GM06990 (cell line): ENCODE measurements around the gene DOK4.

ENCODE experiments used
- DNase-seq: peaks from one replicate; pipeline ENCODE4 v3.0.0-alpha.2; 2011; ENCODE audit not compliant: insufficient read length; ENCODE audit errors: extremely low read depth
- H3K27me3 ChIP-seq: replicated peaks from 2 replicates; pipeline ENCODE4 v1.6.0; 2011; ENCODE audit warnings: low read length; ENCODE audit not compliant: control insufficient read depth, insufficient read depth
- H3K36me3 ChIP-seq: 2 replicates; pipeline ENCODE4 v1.5.1; 2011; ENCODE audit warnings: low read length; ENCODE audit not compliant: control insufficient read depth, insufficient read depth
- H3K4me3 ChIP-seq: replicated peaks from 2 replicates; pipeline ENCODE4 v1.5.1; 2011; ENCODE audit warnings: low read depth, mild to moderate bottlenecking, control low read depth, low read length
- CTCF ChIP-seq: IDR thresholded peaks from 2 replicates; pipeline ENCODE4 v1.5.1; 2011; ENCODE audit warnings: low read length, control low read depth, mild to moderate bottlenecking, inconsistent platforms; ENCODE audit not compliant: insufficient read depth, poor library complexity, severe bottlenecking

The DOK4 gene

GRCh38 chr16:57427307-57427706 is 59.0 kb downstream of the DOK4 start:
- TF ChIP-seq CTCF = no peak
- DNase-seq = no peak
- no peaks in the 10 kb centered on the region for H3K27me3 ChIP-seq
- H3K4me3 ChIP-seq = no peak overlapping the region
- peaks cover 18% of the 10 kb centered on the region for H3K36me3 ChIP-seq

DNA sequence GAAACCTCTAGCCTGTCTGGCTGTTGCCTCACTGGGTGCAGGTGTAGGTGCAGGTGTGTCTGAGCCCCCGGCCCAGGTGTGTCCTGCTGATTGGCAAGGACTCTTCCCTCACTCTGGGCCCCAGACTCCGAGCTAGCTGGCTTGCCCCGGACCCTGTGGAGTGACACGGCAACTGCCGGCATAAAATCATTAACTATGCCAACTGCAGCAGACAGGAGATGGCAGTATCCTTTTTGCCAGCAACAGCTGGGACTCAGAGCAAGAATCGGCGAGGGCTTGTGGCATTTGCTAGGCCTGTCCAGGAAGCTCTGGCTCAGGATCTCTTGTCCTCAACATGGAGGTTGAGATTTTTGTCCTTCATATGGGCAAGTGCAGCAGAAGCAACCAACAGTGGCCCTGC is 59.9 kb downstream of the DOK4 start:
- DNase-seq = no peak
- Histone ChIP-seq H3K27me3 (no peaks in the 10 kb centered on the region), H3K4me3 (no peak overlapping the region), H3K36me3 (peaks cover 15% of the 10 kb centered on the region)
- no peak for TF ChIP-seq CTCF

DNA sequence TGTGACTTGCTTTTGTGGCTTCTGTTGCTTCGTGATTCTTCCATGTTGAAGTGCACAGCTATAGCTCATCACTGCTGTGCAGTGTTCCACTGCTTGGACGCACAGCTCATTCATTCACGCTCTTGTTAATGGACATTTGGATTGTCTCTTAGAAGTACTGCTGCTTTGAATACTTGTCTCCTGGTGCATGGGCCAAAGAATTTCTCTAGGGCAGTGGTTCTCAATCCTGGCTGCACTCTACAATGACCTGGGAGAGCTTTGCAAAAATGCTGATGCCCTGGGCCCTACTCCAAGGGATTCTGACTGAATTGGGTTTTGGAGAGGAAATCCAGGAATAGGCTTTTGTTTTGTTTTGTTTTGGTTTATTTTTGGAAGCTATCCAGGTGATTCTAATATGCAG is 61.7 kb downstream of the DOK4 start:
- H3K4me3 ChIP-seq = no peak overlapping the region
- DNase-seq = no peak
- no peaks in the 10 kb centered on the region for H3K27me3 ChIP-seq
- TF ChIP-seq CTCF = no peak
- peaks cover 8% of the 10 kb centered on the region for H3K36me3 ChIP-seq

DNA sequence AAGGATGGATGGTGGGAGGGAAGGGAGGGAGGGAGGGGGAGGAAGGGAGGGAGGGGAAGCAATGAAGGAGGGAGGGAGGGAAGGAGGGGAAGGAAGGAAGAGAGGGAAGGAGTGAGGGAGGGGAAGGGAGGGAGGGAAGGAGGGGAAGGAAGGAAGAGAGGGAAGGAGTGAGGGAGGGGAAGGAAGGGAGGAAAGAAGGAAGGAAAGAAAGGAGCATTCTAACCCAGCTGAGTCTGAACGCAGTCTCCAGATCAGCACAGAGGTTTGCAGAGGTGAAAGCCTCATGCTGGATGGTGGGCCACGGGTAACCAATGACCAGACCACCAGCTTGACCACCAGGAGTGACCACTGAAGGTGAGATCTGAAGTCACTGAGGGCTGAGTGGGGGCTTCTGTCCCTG is 63.1 kb downstream of the DOK4 start:
- no peak for TF ChIP-seq CTCF

DNA sequence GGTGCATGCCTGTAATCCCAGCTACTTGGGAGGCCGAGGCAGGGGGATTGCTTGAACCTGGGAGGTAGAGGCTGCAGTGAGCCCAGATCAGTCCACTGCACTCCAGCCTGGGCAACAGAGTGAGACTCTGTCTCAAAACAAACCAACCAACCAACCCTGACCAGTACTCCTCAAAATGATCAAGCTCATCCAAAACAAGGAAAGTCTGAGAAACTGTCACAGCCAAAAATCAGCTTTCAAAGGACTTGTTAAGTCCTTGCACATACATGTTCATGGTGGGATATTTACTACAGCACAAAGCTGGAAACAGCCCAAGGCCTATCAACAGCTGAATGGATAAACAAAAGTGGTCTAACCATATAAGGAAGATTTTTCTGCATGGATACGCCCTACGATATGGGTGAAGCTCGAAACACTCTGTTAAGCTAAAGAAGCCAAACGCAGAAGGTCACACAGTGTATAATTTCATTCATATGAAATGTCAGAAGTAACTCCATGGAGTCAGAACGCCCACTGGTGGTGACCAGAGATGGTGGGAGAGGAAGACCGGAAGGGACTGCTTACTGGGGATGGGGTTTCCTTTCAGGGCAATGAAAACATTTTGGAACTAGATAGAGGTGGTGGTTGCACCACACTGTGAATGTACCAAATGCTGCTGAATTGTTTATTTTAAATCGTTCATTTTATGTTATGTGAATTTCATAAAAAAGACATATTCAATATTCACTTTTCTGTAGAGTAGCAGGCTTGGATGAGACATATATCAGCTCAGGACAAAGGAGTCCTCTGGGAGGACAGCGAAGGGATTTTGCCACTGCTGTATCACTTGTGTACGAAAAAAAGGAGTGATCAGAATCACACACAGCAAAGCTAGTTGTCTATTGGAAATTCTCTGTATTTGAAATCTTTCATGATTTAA is 64.0 kb downstream of the DOK4 start:
- peak; percentile 63 for TF ChIP-seq CTCF
- no peak overlapping the region for H3K4me3 ChIP-seq
- DNase-seq = no peak
- no peaks in the 10 kb centered on the region for H3K27me3 ChIP-seq
- peaks cover 2% of the 10 kb centered on the region; the same call in 1 of the 2 replicates for H3K36me3 ChIP-seq

More for the DNA sequence above, 63.1 kb downstream of the DOK4 start:
- Histone ChIP-seq H3K27me3 (no peaks in the 10 kb centered on the region), H3K36me3 (peaks cover 4% of the 10 kb centered on the region; the same call in 1 of the 2 replicates), H3K4me3 (no peak overlapping the region)
- no peak for DNase-seq
